Activated naive CD4-positive, alpha-beta T cell treated with anti-CD3 and anti-CD28 coated beads, Interleukin-2, amount 50 U/mL, for 72 hours (primary cell): ENCODE results near the gene HMGN1. TPM values are rescaled to one million over a fixed set of nuclear protein-coding genes. Genes with fewer than 3 reads are reported as not detected.

Experiments used
- ATAC-seq, 2 donors: fragments of 150-1000 bp; cut with Tn5 transposase; 2 replicates each; pipeline ENCODE4 v1.10.0; 2021; ENCODE audit warnings: mild to moderate bottlenecking in 2 of 2, moderate library complexity in 2 of 2
- DNase-seq, 2 donors: peaks; one replicate each; pipeline ENCODE4 v3.0.0; 2021 to 2022; ENCODE audit warnings: low spot score in 2 of 2
- H3K27ac Mint-ChIP-seq, 2 donors: one replicate each; pipeline ENCODE4 v1.8.0; 2022; ENCODE audit warnings: mild to moderate bottlenecking in 2 of 2, mixed read lengths in 2 of 2
- H3K36me3 Mint-ChIP-seq, 2 donors: one replicate each; pipeline ENCODE4 v1.8.0; 2022; ENCODE audit warnings: mixed read lengths in 2 of 2
- H3K9me3 Mint-ChIP-seq, 2 donors: one replicate each; pipeline ENCODE4 v1.8.0; 2022; ENCODE audit warnings: mixed read lengths in 2 of 2
- total RNA-seq, 2 donors: library from RNA; stranded (reverse); gene quantifications; one replicate each; pipeline ENCODE4 v1.2.3, GENCODE V29; 2022

Gene HMGN1
- total RNA-seq, 2 donors from 2014 or later: 402 to 437 TPM

DNA sequence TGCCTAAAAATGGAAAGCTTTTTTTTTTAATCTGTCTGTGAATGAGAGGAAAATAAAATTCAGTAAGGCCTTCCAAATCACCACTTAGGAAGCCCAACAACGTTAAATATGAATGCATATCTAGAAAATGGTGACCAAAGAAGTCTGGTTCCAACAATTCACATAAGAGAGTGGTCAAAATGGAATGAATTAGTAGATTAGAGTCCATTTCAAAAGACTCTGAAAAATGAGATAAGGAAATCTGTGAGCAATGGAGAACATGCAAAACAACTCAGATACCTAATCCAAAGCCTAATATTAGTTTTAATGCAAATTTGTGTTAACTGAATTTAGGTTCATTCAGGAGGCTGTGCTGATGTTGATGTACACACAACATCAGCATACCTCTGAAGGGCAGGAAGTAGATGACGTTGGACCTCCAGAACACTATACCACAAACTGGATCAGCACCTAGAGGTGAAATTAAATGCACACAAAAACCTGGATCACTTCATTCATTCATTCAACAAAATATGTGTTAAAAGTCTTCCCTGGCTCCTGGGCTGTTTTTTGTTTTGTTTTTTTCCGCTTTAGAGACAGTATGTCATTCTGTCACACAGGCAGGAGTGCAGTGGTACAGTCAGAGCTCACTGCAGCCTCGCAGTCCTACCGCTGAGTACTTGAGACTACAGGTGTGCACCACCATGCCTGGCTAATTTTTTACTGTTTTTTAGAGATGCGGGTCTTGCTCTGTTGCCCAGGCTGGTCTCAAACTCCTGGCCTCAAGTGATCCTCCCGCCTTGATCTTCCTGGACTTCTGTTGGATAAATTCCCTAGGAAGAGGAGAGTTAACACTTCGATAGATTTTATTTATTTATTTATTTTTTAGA is 30.6 kb downstream of the HMGN1 start:
- H3K27ac Mint-ChIP-seq: no peak overlapping the region
- ATAC-seq: no peak

GRCh38 chr21:39317134-39318090 is 31.5 kb downstream of the HMGN1 start:
- DNase-seq: no peak
- Mint-ChIP-seq H3K36me3 (peaks cover 0 to 6% of the 10 kb centered on the region in 2 donors), H3K27ac (no peak overlapping the region), H3K9me3 (no peaks in the 10 kb centered on the region)
- ATAC-seq: no peak

More for the DNA sequence above, 30.6 kb downstream of the HMGN1 start:
- Mint-ChIP-seq H3K9me3 (no peaks in the 10 kb centered on the region), H3K36me3 (peaks cover 0 to 6% of the 10 kb centered on the region in 2 donors)
- no peak for DNase-seq

DNA sequence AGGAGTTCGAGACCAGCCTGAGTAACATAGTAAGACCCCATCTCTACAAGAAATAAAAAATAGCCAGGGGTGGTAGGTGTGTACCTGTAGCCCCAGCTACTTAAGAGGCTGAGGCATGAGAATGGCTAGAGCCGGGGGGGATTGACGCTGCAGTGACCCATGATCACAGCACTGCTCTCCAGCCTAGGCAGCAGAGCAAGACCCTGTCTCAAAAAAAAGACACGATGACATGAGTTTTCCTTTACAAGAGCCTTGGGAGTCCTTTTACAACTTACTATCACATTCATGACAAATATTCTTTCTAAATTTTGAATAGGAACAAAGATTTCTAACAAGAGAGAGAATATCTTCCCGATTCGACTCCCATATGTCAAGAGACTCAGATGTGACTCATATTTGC is 32.2 kb downstream of the HMGN1 start:
- Mint-ChIP-seq H3K36me3 (peaks cover 6 to 12% of the 10 kb centered on the region in 2 donors), H3K9me3 (no peaks in the 10 kb centered on the region), H3K27ac (peak overlapping the region in 1 of 2 donors; percentile 6)
- ATAC-seq (no peak), DNase-seq (no peak)

DNA sequence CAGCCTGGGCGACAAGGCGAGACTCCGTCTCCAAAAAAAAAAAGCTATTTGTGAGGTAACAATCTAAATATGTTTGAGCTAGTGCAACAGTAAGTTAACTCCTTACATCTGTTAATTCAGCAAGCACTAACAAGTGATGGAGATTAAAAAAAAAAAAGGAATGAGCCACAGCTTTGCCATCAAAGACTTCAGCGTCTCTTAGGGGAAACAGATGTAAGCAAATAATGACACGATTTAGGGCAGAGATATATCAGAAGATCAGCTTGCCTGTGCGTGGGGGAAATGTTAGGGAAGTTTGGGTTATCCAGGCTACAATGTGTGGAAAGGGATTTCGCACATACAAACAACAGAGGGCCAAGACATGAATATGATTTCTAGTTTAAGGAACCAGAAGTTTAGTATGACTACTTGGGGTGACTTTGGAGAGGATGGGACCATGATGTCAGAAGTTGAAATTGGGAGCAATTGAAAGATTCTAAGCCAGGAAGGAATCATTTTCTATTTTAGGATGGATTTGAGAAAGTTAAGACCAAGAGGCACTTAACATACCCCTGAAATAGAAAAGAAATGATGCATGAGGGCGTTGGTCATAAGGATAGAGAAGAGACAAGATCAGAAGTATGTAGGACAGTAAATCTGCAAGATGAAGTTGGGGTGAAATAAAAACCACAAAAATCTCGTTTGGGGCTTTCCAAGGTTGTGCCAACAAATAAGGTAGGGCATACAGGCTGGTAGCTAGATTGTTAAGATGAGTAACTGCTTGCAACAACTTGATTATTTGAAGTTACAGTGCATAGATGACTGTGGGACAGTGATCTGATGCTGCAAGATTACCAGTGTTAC is 33.1 kb downstream of the HMGN1 start:
- H3K27ac Mint-ChIP-seq: peak overlapping the region in 1 of 2 donors; percentile 6
- peak; percentile 32 to 50 for ATAC-seq

DNA sequence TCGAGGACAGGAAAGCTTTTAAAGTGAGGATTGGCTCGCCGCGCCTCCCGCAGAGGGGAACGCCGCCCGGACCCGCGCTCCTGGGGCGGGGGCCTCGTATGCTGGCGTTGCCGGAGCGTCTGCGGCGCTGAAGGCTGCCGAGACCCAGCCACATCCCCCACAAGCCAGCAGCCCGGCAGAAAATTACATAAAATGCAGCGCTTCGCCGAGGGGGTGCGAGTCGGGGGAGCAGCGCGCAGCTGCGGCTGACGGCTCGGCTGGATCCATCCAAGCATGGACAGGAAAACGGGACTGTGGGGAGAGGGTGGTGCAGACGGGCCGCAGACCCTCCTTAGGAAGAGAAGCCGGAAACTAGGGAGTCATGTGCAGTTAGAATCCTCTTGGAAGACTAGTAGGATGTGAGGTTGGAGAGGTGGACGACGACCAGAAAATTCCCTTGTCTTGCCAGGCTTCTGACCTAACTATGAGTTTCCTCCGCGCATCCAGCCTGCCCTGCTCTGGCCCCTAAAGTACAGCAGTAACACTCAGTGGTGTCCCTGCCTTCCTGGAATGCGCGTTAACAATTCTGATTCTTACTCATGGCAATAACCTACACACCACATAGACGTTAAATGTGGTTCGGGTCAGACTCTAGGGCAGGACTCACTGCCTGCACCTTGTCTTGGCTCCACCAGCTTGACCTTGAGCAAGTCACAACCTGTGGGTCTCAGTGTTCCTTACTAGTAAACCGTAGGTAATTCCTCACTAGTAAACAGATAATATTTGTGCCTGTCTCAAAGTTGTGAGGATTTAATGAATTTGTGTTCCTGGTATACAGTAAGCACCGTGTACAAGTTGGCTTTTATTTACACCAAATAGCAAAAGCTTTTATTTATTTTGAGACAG is 34.5 kb downstream of the HMGN1 start:
- H3K36me3 Mint-ChIP-seq: peaks cover 7 to 20% of the 10 kb centered on the region in 2 donors
- DNase-seq (peak; percentile 46 to 72), ATAC-seq (peak; percentile 39 to 72)
- peak overlapping the region; percentile 92 to 93 for H3K27ac Mint-ChIP-seq
- no peaks in the 10 kb centered on the region for H3K9me3 Mint-ChIP-seq

More for the DNA sequence above, 33.1 kb downstream of the HMGN1 start:
- Mint-ChIP-seq H3K36me3 (peaks cover 7 to 14% of the 10 kb centered on the region in 2 donors), H3K9me3 (no peaks in the 10 kb centered on the region)
- DNase-seq: peak in 1 of 2 donors; percentile 7

- Mint-ChIP-seq H3K27ac (peak within 1 kb of the TSS; percentile 93 to 98), H3K36me3 (peaks cover 7 to 22% of the 10 kb centered on the region in 2 donors), H3K9me3 (no peaks in the 10 kb centered on the region)
- peak; percentile 48 to 64 for ATAC-seq
- DNase-seq: peak; percentile 80 to 83
Measured at GRCh38 chr21:39313571-39314142, 35.2 kb downstream of the HMGN1 start, which contains the start of gene BRWD1. Gene BRWD1, minus strand, starts transcription at chr21:39313632. Its CDS starts 141 bp downstream, at chr21:39313491.

DNA sequence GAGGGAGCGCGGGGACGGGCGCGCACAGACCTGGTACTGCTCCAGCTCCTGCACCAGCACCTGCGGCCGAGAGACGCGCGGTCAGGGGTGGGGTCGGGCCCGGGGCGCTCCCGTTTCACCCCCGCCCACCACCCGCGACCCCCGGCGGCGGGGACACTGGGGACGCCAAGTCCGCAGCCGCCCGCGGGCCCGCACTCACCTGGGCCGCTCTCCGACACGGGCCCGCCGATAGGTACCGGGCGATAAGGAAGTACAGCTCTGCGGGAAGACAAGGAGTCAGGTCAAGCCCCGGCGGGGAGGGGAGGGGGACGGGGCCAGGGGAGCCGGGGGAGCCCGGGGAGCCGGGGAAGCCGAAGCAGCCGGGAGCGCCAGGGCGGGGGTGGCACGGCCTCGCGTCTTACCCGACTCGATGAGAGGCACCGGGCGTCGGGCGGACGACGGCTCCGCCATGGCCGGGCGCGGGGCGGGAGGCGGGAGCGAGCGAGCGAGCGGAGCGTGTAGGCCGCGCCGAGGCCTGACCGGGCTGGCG is 35.8 kb downstream of the HMGN1 start:
- ATAC-seq: peak in 1 of 2 donors; percentile 6
- Mint-ChIP-seq H3K9me3 (no peaks in the 10 kb centered on the region), H3K36me3 (peaks cover 7 to 26% of the 10 kb centered on the region in 2 donors), H3K27ac (peak overlapping the region in 1 of 2 donors; percentile 93)
- DNase-seq: peak; percentile 26 to 67

DNA sequence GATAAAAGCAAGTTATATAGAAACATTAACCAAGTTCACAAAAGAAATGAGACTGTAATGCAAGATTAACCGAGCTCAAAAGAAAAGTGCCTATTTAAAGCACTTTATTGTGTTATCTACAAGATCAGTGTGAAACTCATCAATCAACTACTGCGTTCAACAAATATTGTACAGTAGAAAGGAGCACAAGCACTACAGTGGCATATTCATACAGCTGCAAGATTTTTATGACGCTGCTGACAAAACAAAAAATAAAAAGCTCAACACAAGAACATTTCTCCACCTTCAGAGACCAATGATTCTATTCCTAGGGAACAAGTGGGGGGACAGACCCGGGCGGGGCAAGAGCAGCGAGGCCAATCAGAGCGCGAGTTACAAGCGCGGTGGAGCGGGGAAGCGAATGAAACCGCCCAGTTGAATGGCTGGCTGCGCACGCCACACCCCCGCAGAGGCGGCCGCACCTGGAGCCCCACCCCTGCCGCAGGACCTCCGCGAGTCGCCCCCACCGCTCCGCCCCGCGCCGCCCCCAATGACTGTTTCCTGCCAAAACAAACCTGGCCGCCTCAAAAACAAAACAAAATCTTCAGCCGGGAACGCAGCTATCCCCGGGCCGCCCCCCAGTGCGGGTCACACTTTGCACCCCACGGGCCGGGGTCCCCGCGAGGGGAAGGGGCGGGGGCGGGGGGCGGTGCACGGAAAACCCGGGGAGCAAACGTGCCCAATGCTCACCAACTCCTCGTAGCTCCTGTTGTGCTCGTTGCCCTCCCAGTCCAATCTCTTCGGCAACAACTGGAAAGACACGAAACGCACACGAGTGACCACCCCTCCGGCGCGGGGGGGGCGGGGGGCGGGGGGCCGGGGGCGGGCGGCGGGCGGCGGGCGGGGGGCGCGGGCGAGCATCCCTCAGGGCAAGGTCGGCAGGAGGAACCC is 36.5 kb downstream of the HMGN1 start:
- DNase-seq (peak; percentile 92 to 96), ATAC-seq (peak; percentile 77 to 84)
- peak overlapping the region; percentile 85 to 93 for H3K27ac Mint-ChIP-seq
- no peaks in the 10 kb centered on the region for H3K9me3 Mint-ChIP-seq
- H3K36me3 Mint-ChIP-seq: peaks cover 7 to 26% of the 10 kb centered on the region in 2 donors

- Mint-ChIP-seq H3K36me3 (peaks cover 7 to 26% of the 10 kb centered on the region in 2 donors), H3K9me3 (no peaks in the 10 kb centered on the region), H3K27ac (peak overlapping the region in 1 of 2 donors; percentile 22)
- DNase-seq: no peak
- no peak for ATAC-seq
Measured at GRCh38 chr21:39311164-39311563, 37.7 kb downstream of the HMGN1 start.

DNA sequence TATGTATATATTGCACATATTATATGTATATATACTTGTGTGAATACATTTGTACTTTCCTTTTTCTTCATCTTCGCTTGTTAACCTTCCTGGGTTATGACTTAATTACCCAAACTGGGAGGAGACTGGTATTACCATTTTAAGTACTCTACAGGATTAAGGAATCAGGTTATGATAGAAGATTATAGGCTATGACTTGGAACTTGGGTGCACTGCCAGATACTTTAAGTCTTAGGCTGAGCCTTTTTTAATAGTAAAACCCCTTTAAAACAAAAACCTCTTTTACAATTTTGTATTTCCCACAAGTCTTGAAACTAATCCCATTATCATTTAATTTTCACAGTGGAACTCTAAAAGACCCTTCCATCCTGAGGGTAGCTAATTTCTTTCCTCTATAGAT is 41.4 kb downstream of the HMGN1 start:
- no peak overlapping the region for H3K27ac Mint-ChIP-seq
- peaks cover 7 to 24% of the 10 kb centered on the region in 2 donors for H3K36me3 Mint-ChIP-seq

GRCh38 chr21:39300587-39300986 is 48.3 kb downstream of the HMGN1 start:
- peaks cover 0 to 13% of the 10 kb centered on the region in 2 donors for H3K9me3 Mint-ChIP-seq
- H3K36me3 Mint-ChIP-seq: peaks cover 12 to 40% of the 10 kb centered on the region in 2 donors
- no peak overlapping the region for H3K27ac Mint-ChIP-seq
- DNase-seq (no peak), ATAC-seq (no peak)

More for the DNA sequence above, 41.4 kb downstream of the HMGN1 start:
- H3K9me3 Mint-ChIP-seq: no peaks in the 10 kb centered on the region
- no peak for DNase-seq
- ATAC-seq: no peak

DNA sequence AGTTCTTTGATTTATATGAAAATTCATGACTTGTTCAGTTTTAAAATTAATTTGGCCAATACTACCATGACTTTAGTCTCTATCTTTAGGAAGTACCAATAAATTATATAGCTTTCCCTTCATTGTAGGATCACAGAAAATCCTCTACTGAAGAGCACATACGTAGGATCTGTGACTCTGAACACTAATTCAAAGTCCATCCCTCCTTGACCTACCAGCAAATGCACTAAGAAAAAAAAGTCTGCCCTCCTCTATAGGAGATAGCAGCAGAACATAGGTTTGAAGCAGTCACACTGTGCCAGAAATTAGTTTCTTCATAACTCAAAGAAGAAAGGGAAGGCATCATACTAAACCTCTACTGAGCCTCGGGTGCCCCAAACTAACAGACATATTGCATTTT is 52.0 kb downstream of the HMGN1 start:
- H3K27ac Mint-ChIP-seq: no peak overlapping the region

More for the DNA sequence above, 52.0 kb downstream of the HMGN1 start:
- H3K9me3 Mint-ChIP-seq: peaks cover 0 to 13% of the 10 kb centered on the region in 2 donors
- peaks cover 18 to 66% of the 10 kb centered on the region in 2 donors for H3K36me3 Mint-ChIP-seq
- DNase-seq: no peak
- no peak for ATAC-seq
